GM12872 (cell line): Measurements from ENCODE around the gene TTBK1.

Experiments used
- CTCF ChIP-seq: IDR thresholded peaks from 3 replicates; pipeline ENCODE4 v1.5.1; 2011; ENCODE audit warnings: low read depth, mild to moderate bottlenecking, low read length, moderate library complexity; ENCODE audit not compliant: insufficient read depth

The TTBK1 gene

GRCh38 chr6:43275801-43276576 is 32.7 kb downstream of the TTBK1 start:
- TF ChIP-seq CTCF = no peak

GRCh38 chr6:43276577-43277305 is 33.5 kb downstream of the TTBK1 start:
- TF ChIP-seq CTCF = no peak

- no peak for TF ChIP-seq CTCF
These were observed 34.0 kb downstream of the TTBK1 start for GRCh38 chr6:43277306-43277642.

GRCh38 chr6:43277643-43278523 is 34.6 kb downstream of the TTBK1 start:
- no peak for TF ChIP-seq CTCF

GRCh38 chr6:43278524-43279078 is 35.3 kb downstream of the TTBK1 start:
- no peak for TF ChIP-seq CTCF

- no peak for TF ChIP-seq CTCF
These were observed 37.0 kb downstream of the TTBK1 start for GRCh38 chr6:43280234-43280633.

GRCh38 chr6:43282060-43282459 is 38.8 kb downstream of the TTBK1 start:
- no peak for TF ChIP-seq CTCF
